Activated CD8-positive, alpha-beta memory T cell treated with anti-CD3 and anti-CD28 coated beads, Interleukin-2, amount 50 U/mL, for 24 hours (primary cell): ENCODE measurements around the gene MLN.

ENCODE experiments used
- DNase-seq: peaks from one replicate; pipeline ENCODE4 v3.0.0-alpha.2; 2020; ENCODE audit errors: extremely low read depth

The MLN gene

DNA sequence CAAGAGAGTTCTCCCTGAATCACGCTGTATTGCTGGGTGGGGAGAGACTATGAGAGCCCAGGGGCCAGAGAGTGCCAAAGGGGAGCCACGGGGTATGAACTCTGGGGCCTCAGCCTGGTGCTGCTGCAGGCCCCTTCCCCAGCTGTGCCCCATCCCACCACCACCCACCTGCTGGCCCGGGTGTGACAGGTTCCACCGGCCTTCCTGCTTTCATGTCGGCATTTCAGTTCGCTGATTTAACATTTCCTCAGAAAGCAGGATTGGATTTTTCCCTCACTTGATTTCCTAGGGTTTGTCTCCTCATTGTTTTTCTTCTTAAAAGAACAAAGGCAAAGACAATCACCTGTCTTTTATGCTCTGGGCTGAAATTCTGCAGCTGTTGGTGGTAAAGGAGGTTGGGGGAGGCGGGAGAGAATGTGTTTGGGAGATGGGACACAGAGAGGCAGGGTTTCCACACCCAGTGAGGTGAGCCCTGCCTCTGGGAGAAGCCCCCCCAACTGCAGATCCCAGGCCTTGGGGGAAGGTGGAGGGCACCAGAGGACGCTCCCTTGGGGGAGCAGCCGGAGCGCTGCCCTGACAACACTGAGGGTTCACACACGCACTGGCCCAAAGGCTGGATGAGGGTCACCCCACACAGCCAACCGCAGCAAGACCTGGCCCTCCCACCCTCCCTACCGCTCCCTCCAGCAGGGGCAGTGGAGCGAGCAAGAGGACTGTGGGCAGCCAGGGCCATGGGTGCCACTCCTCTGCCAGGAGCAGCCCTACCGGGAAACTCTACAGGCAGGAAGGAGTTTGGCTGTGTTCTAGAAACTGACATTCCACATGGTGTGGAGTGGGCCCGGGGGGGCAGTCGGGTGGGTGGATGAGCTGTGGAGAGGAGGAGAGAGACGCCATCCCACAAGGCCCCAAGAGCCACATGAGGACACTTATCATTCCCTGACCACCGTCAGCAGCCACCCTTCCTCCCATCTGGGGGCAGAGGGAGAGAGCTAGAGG, 10.5 kb upstream of the MLN start:
- no peak for DNase-seq

DNA sequence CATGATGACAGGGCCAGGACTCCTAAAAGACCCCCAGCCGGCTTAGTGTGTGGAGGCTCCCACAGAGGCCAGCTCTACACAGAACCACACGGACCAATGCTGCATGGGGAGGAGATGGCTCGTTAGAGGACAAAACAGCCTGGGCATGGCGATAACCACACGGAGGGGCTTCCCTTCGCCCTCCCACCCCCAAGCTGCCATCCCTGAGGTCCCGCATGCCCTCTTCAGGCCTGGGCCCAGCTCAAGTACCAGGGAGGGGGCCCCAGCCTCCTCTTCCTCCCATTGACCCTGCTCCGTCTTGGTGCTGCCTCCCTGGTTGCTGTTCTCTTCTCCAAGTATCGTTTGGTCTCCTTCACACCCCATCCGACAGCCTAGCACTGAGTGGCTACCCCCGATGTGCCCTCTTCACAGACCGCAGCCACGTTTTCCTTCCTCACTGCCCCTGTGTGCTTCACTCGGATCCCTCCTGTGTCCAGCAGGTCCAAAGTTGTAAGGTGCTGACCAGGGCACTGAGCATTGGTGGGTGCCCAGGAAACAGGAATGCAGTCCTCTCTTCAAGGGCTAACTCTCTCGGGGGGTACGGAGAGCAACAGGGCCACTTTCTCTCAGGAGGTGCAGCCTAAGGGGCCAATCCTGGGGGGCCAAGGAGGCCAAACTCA, 9.6 kb upstream of the MLN start:
- no peak for DNase-seq

DNA sequence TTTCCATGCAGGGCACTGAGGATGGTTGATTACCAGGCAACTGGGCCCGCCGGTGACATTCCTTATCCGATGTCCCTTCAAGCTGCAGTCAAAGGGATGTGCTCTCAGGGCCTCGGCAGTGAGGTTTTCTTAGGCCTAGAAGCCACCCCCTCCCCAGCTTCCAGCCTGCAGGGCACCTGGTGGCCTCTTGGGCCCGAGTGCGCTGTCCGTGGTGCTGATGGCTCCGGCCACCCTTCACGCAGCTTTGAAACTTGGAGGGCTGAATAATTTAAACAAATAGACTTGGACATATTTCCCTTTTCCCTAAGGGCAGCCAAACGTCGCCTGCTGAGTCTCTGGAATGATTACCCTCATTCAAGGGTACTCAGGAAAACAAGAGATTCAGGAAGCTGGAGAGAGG, 8.9 kb upstream of the MLN start:
- DNase-seq, result no peak

- DNase-seq, result no peak
These were observed 5.8 kb upstream of the MLN start for GRCh38 chr6:33809594-33809993.

DNA sequence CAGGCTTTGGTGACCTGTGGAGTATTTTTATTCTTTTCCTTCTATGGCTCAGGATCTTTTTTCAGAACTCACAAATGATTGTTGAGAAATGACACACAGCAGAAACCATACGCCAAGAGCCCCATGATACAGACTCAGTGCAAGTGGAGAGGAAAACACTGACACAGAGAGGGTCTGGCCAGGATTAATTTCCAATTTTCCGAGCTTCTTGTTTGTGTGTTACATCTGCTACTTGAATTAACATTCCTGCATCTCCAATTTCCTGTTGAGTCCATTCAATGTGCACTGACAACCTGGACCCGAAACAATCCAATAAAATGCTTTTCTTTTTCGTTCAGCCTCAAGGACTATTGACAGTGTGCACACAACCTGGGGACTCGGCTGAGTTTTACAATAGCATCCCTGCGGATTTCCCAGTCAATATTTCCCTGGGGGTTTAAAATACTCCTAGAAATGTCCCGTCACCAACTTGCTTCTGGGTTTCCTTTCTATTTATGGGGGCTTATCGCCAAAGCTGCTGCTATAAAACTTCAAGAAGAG, 4.9 kb upstream of the MLN start:
- DNase-seq, result no peak

DNA sequence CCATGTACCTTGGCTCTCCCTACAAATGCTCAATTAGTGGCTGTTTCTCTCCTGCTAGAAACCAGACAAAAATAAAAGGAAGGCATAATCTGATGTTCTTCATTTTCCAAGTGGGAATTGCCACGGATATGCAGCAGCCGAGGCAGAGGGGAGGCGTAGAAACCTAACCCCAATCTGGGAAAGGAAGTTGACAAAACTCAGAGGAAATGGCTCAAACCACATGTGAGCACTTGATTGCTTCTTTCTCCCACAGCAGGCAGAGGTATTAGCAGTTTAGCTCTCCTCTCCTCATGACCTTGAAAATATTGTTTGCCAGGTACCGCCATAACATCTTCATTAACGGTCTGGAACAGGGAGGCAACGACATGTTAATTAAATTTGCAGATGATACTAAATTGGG, 3.8 kb upstream of the MLN start:
- no peak for DNase-seq

- DNase-seq, result no peak
These were observed 3.0 kb upstream of the MLN start for GRCh38 chr6:33806841-33807240.

GRCh38 chr6:33802186-33802958, 1.4 kb downstream of the MLN start:
- no peak for DNase-seq

DNA sequence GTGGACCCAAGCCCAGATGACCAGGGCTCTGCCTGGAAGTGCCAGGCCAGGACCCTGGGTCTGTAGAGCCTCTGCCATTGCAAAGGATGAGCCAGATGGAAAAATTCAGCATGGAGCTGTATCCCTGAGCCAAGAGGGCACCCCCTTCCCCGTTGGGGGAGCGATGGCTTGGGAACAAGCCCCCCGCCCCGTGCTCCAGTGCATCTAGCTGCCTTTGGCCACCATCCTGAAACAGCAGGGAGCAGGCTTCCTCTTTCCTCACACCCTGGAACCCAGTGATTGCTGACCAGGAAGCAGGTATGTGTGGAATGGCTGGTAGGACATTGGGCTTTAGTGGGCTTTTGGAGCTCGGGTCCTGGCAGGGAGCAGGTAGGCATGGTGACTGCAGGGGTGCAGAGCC, 2.2 kb downstream of the MLN start:
- no peak for DNase-seq

- no peak for DNase-seq
These were observed 3.4 kb downstream of the MLN start for GRCh38 chr6:33800248-33800969.

DNA sequence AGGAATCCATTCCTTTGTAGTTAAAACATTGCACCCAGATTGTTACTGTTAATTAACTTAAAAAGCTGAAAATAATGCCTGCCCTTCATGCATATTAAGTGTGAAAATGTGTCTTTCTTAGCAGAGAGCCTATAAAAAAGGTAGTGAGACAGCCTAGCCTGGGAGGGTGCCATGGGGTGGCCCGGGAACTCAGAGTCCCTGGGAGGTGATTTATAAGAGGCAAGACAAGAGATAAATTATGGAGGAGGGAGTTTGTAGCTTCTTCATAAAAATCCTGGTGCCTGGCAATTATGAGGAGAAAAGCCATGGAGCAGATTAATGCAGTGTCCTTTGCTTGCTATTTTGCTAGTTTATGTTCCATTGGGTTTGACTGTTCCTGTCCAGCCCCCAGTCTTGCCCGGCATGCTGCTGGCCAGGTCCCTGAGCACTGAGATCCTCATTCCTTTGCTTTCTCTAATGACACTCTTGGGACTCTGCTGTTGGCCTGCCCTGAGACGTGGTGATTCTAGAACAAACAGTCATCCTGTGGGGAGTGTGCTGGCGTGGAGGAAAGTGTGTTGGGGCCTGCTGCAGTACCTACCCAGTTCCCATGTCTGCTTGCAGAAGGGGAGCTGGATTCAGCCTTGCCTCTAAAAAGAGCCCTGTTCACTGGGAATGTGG, 4.2 kb downstream of the MLN start:
- DNase-seq, result no peak

DNA sequence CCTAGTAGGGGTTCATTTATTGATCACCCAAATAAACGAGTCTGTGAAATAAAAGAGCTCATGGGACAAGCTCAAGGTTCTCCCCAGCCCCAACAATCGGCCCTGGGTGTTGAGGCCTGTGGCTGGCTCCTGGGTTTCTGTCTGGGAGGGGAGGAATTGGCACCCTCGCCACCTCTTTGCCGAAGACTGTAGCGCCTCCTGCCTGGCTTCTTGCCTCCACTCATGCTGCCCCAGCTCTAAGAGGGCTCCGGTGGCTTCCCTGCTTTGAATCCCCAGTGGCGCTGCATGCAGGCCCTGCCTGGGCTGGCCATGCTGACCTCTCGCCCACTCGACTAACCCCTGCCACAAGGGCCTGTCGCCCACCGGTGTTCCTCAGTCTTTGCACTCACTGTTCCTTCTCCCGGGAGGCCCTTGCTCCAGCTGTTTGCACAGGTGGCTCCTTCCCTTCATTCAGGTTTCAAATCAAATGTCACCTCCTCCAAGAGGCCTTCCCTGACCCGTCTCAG, 5.4 kb downstream of the MLN start:
- no peak for DNase-seq

GRCh38 chr6:33797626-33798342, 6.0 kb downstream of the MLN start:
- DNase-seq, result no peak

GRCh38 chr6:33794910-33795623, 8.7 kb downstream of the MLN start:
- no peak for DNase-seq

DNA sequence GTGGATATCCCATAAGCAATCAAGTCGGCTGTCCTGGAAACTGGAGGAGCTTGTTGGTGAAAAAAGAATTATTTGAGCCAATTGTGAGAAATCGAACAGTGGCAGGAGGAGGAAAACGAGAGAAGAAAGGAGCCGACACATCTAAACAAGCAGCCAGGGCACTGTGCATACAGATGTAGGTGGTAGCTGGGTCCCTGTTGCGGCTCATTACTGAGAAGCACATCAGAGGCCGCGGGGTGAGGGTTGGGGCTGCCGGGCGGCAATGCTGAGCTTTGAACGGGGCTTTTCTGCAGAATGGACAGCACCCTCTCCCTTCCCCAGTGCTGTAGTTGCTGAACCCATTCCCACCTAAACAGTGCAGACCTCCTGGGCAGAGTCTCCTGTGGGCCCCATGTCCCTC, 10.8 kb downstream of the MLN start:
- DNase-seq, result no peak

DNA sequence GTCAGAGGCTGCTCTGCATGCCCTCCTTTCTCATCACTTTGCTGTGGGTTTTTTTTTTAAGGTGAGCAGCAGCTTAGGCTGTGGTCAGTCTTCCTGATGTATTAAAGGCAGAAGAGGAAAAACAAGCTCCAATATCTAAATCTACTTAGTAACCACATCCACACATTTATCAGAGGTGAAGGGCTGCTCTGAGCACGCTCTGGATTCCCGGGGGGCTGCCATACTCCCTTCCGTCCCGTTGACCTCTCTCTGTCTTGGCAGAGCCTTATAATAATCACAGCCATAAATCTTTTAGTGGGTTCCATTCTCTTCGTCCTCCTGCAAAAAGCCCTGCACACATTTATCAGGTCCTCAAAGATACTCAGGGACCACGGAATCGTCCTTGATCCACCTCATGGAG, 12.2 kb downstream of the MLN start:
- no peak for DNase-seq

GRCh38 chr6:33790910-33791309, 12.9 kb downstream of the MLN start:
- no peak for DNase-seq

- no peak for DNase-seq
These were observed 13.4 kb downstream of the MLN start for GRCh38 chr6:33790379-33790778.

GRCh38 chr6:33789550-33789895, 14.3 kb downstream of the MLN start:
- DNase-seq, result no peak
